NCI-H446 (cell line): ENCODE measurements around the gene BRD3.
"Not testable (repeated sequence)": the region's sequence is repeated elsewhere in the genome, so short reads cannot be mapped to it uniquely, and the experiment has no call there.

Source experiments
- DNase-seq, 2 experiments: peaks; one replicate each; lab custom pipeline; 2025; lab: John Stamatoyannopoulos, UW

Gene BRD3

GRCh38 chr9:133993635-133994253 lies 74.1 kb downstream of the BRD3 start:
- no peak for DNase-seq

GRCh38 chr9:133992780-133993634 lies 74.8 kb downstream of the BRD3 start:
- peak; percentile 13 to 73 for DNase-seq

- DNase-seq: peak in 1 of 2 experiments; percentile 35
Observed at GRCh38 chr9:133991964-133992779, 75.7 kb downstream of the BRD3 start, which contains the start of gene VAV2. Gene VAV2, minus strand, starts transcription at chr9:133992324. Its CDS starts 46 bp downstream, at chr9:133992278.

- DNase-seq: no peak
Observed at GRCh38 chr9:133991214-133991921, 76.5 kb downstream of the BRD3 start.

- no peak for DNase-seq
Observed at GRCh38 chr9:133990366-133991213, 77.2 kb downstream of the BRD3 start.

- DNase-seq: no peak
Observed at GRCh38 chr9:133989625-133990365, 78.0 kb downstream of the BRD3 start.

GRCh38 chr9:133988771-133989170 lies 79.1 kb downstream of the BRD3 start:
- DNase-seq: not testable (repeated sequence)

- DNase-seq: no peak
Observed at GRCh38 chr9:133987946-133988665, 79.7 kb downstream of the BRD3 start.

GRCh38 chr9:133987446-133987788 lies 80.4 kb downstream of the BRD3 start:
- DNase-seq: no peak

- DNase-seq: no peak
Observed at GRCh38 chr9:133986774-133987445, 80.9 kb downstream of the BRD3 start.

- no peak for DNase-seq
Observed at GRCh38 chr9:133986061-133986460, 81.8 kb downstream of the BRD3 start.

GRCh38 chr9:133982971-133983720 lies 84.7 kb downstream of the BRD3 start:
- DNase-seq: no peak

GRCh38 chr9:133981958-133982681 lies 85.7 kb downstream of the BRD3 start:
- DNase-seq: no peak

GRCh38 chr9:133981589-133981957 lies 86.3 kb downstream of the BRD3 start:
- DNase-seq: no peak

GRCh38 chr9:133980864-133981588 lies 86.8 kb downstream of the BRD3 start:
- no peak for DNase-seq
